HepG2 (cell line): ENCODE measurements around the gene MMS19. TPM values are rescaled to one million over a fixed set of nuclear protein-coding genes. Genes with fewer than 3 reads are reported as not detected.

Source experiments
- AGO1 ChIP-seq: fragments of 200-400 bp; formaldehyde crosslinking; IDR thresholded peaks from 2 replicates; pipeline ENCODE4 v1.6.1; 2017; ENCODE audit warnings: mild to moderate bottlenecking, low read depth, low read length, moderate library complexity; ENCODE audit not compliant: poor library complexity, severe bottlenecking
- ARID5B ChIP-seq: IDR thresholded peaks from 2 replicates; pipeline ENCODE4 v1.4.0; 2020; ENCODE audit warnings: mild to moderate bottlenecking, missing genetic modification reagents
- ASH2L ChIP-seq: fragments of 300-600, 200-600 bp; sonication (generic); IDR thresholded peaks from 2 replicates; pipeline ENCODE4 v1.7.0; 2017; ENCODE audit warnings: low read depth, mild to moderate bottlenecking, moderate library complexity, mixed read lengths, low read length; ENCODE audit not compliant: insufficient read length
- BCLAF1 ChIP-seq: fragments of 450-650 bp; IDR thresholded peaks from 2 replicates; pipeline ENCODE4 v1.6.1; 2017; ENCODE audit warnings: mild to moderate bottlenecking
- CEBPB ChIP-seq: IDR thresholded peaks from 2 replicates; pipeline ENCODE4 v1.6.1; 2011; ENCODE audit warnings: low read depth, low read length, improper control_type of control experiment, borderline replicate concordance
- HNF4A ChIP-seq: sonication (generic); formaldehyde crosslinking; IDR thresholded peaks from 2 replicates; pipeline ENCODE4 v1.4.0; 2020; ENCODE audit warnings: missing genetic modification reagents
- JUN ChIP-seq: sonication (generic); formaldehyde crosslinking; IDR thresholded peaks from 2 replicates; pipeline ENCODE4 v1.4.0; 2020; ENCODE audit warnings: mild to moderate bottlenecking, missing genetic modification reagents
- NR2C2 ChIP-seq: sonication (generic); formaldehyde crosslinking; IDR thresholded peaks from 2 replicates; pipeline ENCODE4 v1.4.0; 2020; ENCODE audit warnings: missing genetic modification reagents, mild to moderate bottlenecking, moderate library complexity, borderline replicate concordance
- PRMT3 ChIP-seq: sonication (generic); formaldehyde crosslinking; IDR thresholded peaks from 2 replicates; pipeline ENCODE4 v1.8.1; 2022; ENCODE audit warnings: low read depth, mild to moderate bottlenecking, moderate library complexity, missing genetic modification reagents, borderline replicate concordance
- SKIL ChIP-seq: sonication (generic); formaldehyde crosslinking; IDR thresholded peaks from 2 replicates; pipeline ENCODE4 v1.8.0; 2022; ENCODE audit warnings: missing genetic modification reagents, mild to moderate bottlenecking, moderate library complexity, borderline replicate concordance
- TAF15 ChIP-seq: fragments of 200-400 bp; formaldehyde crosslinking; IDR thresholded peaks from one replicate; pipeline ENCODE4 v1.6.1; 2018; ENCODE audit warnings: mild to moderate bottlenecking, low read depth, low read length; ENCODE audit not compliant: poor library complexity, severe bottlenecking
- YY1 ChIP-seq: IDR thresholded peaks from 2 replicates; pipeline ENCODE4 v1.6.1; 2011; ENCODE audit warnings: low read length, low read depth, moderate library complexity, mild to moderate bottlenecking; ENCODE audit not compliant: insufficient read depth, insufficient replicate concordance
- ZBTB7B ChIP-seq: sonication (generic); formaldehyde crosslinking; IDR thresholded peaks from 2 replicates; pipeline ENCODE4 v1.4.0; 2020; ENCODE audit warnings: missing genetic modification reagents
- ZC3H13 ChIP-seq: sonication (generic); formaldehyde crosslinking; IDR thresholded peaks from 2 replicates; pipeline ENCODE4 v1.8.1; 2023; ENCODE audit warnings: mild to moderate bottlenecking, missing genetic modification reagents, moderate library complexity
- ZKSCAN5 ChIP-seq: sonication (generic); formaldehyde crosslinking; IDR thresholded peaks from 2 replicates; pipeline ENCODE4 v1.5.1; 2020; ENCODE audit warnings: mild to moderate bottlenecking, missing genetic modification reagents
- ZNF274 ChIP-seq: sonication (generic); formaldehyde crosslinking; IDR thresholded peaks from 2 replicates; pipeline ENCODE4 v1.5.1; 2020; ENCODE audit warnings: mild to moderate bottlenecking, missing genetic modification reagents
- ZNF329 ChIP-seq: sonication (generic); formaldehyde crosslinking; IDR thresholded peaks from 2 replicates; pipeline ENCODE4 v1.9.0; 2021; ENCODE audit warnings: low read depth, mild to moderate bottlenecking, missing genetic modification reagents
- ZNF484 ChIP-seq: sonication (generic); formaldehyde crosslinking; IDR thresholded peaks from 2 replicates; pipeline ENCODE4 v1.5.1; 2020; ENCODE audit warnings: mild to moderate bottlenecking, low read depth, missing genetic modification reagents, borderline replicate concordance
- ZNF776 ChIP-seq: sonication (generic); formaldehyde crosslinking; IDR thresholded peaks from 2 replicates; pipeline ENCODE4 v1.4.0; 2020; ENCODE audit warnings: mild to moderate bottlenecking, missing genetic modification reagents
- ZNF891 ChIP-seq: sonication (generic); formaldehyde crosslinking; IDR thresholded peaks from 2 replicates; pipeline ENCODE4 v1.5.0; 2020; ENCODE audit warnings: mild to moderate bottlenecking, missing genetic modification reagents
- polyA plus RNA-seq, 8 experiments: library from polyadenylated mRNA; depleted of rRNA in 3 of 8; stranded (reverse) in 7 of 8; unstranded in 1 of 8; fragments of >200 nt; fragmentation: Illumina TruSeq in 4 of 8; extraction: Trizol in 4 of 8; gene quantifications; 2 replicates each; pipeline versions ENCODE4 v1.2.1 to v1.2.3, GENCODE V29; 2011 to 2016; ENCODE audit warnings: low read depth in 4 of 8, missing spikeins in 1 of 8, mixed read lengths in 1 of 8; ENCODE audit not compliant: insufficient read depth in 1 of 8
- total RNA-seq, 5 experiments: library from RNA; depleted of rRNA; stranded (reverse); fragments of >200 nt; fragmentation: Illumina TruSeq; extraction: Trizol; gene quantifications; 2 replicates each; pipeline ENCODE4 v1.2.3, GENCODE V29; 2016; ENCODE audit warnings: low read depth in 1 of 5

MMS19 gene
- total and polyA plus RNA-seq, 2 of the 13 experiments (the other 11 are each of a cell fraction or from before 2014, with no cell fraction given): 76.4 to 107 TPM

GRCh38 chr10:97426776-97427570 lies 71.2 kb downstream of the MMS19 start (continued):
- no peak for TF ChIP-seq YY1
- TF ChIP-seq ZNF329: no peak
- no peak for TF ChIP-seq ZNF274 (CRISPR knock-in tag)
- 0 out of 2 replicates have a peak, but pooled peaks have one; percentile 11 for TF ChIP-seq SKIL (CRISPR knock-in tag)
- no peak for TF ChIP-seq ARID5B (CRISPR knock-in tag)
- TF ChIP-seq NR2C2 (CRISPR knock-in tag): 0 out of 2 replicates have a peak, but pooled peaks have one; percentile 39
- TF ChIP-seq ASH2L: no peak
- TF ChIP-seq ZNF484 (CRISPR knock-in tag): no peak
- no peak for TF ChIP-seq CEBPB
- TF ChIP-seq ZC3H13 (CRISPR knock-in tag): no peak
- no peak for TF ChIP-seq HNF4A (CRISPR knock-in tag)
- no peak for TF ChIP-seq ZNF776 (CRISPR knock-in tag)
- TF ChIP-seq BCLAF1: no peak
- TF ChIP-seq ZBTB7B (CRISPR knock-in tag): no peak
- TF ChIP-seq TAF15: no peak
- no peak for TF ChIP-seq ZKSCAN5 (CRISPR knock-in tag)
- peak; percentile 46; the same call in 1 of the 2 replicates for TF ChIP-seq ZNF891 (CRISPR knock-in tag)
- no peak for TF ChIP-seq AGO1
- no peak for TF ChIP-seq JUN (CRISPR knock-in tag)
- TF ChIP-seq PRMT3 (CRISPR knock-in tag): no peak
